Peyer's patch (tissue), 4 donors: ENCODE data around the gene SLC38A2. TPM values are rescaled to one million over a fixed set of nuclear protein-coding genes. Genes with fewer than 3 reads are reported as not detected.

Source experiments
- DNase-seq, 3 donors: peaks; one replicate each; pipeline ENCODE4 v3.0.0-alpha.2; 2017 to 2019
- H3K27ac ChIP-seq, 4 donors: fragments of 200-600 bp; sonication (generic); one replicate each; pipeline ENCODE4 v1.5.1; 2016 to 2019
- H3K27me3 ChIP-seq, 2 donors: fragments of 200-600 bp; sonication (generic); one replicate each; pipeline ENCODE4 v1.5.1; 2019
- H3K36me3 ChIP-seq, 3 donors: fragments of 200-600 bp; sonication (generic); one replicate each; pipeline ENCODE4 v1.5.1; 2016 to 2019
- H3K4me1 ChIP-seq, 4 donors: fragments of 200-600 bp; sonication (generic); one replicate each; pipeline ENCODE4 v1.5.1; 2016 to 2019
- H3K4me3 ChIP-seq, 4 donors: fragments of 200-600 bp; sonication (generic); 1 replicate in 3 of 4; 2 replicates in 1 of 4; pipeline ENCODE4 v1.5.1; 2016 to 2019; ENCODE audit warnings: mild to moderate bottlenecking in 1 of 4
- H3K9me3 ChIP-seq, 4 donors: fragments of 200-600 bp; sonication (generic); one replicate each; pipeline ENCODE4 v1.5.1; 2016 to 2019; ENCODE audit warnings: mild to moderate bottlenecking in 1 of 4
- CTCF ChIP-seq, 6 experiments: fragments of 450-650 bp in 4 of 6; fragments of 200-600 bp in 2 of 6; sonication (generic) in 1 of 6; IDR thresholded peaks; one replicate each; pipeline ENCODE4 v1.5.1; 2017 to 2019; ENCODE audit warnings: antibody characterized with exemption in 6 of 6, mild to moderate bottlenecking in 3 of 6, moderate library complexity in 1 of 6
- POLR2A ChIP-seq, 2 donors: fragments of 450-650 bp; IDR thresholded peaks; one replicate each; pipeline ENCODE4 v1.5.1; 2017; ENCODE audit warnings: antibody characterized with exemption in 2 of 2, mild to moderate bottlenecking in 2 of 2, moderate library complexity in 2 of 2
- total RNA-seq, 4 donors: library from RNA; depleted of rRNA; stranded (reverse); fragments of >200 nt; gene quantifications; one replicate each; pipeline ENCODE4 v1.1.0, GENCODE V29; 2016

Gene SLC38A2
- total RNA-seq, 4 donors from 2014 or later, result 93.1 to 173 (median 134) TPM

- H3K4me3 ChIP-seq, result peak overlapping the region; percentile 78 to 88 (median 82)
- peaks cover 0 to 36% (median 6%) of the 10 kb centered on the region in 4 donors for H3K4me1 ChIP-seq
- no peaks in the 10 kb centered on the region for H3K36me3 ChIP-seq
- peak overlapping the region; percentile 94 to 100 (median 99) for H3K27ac ChIP-seq
- no peaks in the 10 kb centered on the region for H3K9me3 ChIP-seq
- DNase-seq, result peak; percentile 84 to 95 (median 93)
- TF ChIP-seq CTCF (IDR thresholded peaks at IDR 0.05) (peak in 3 of 6 experiments; percentile 21 to 32 (median 28)), POLR2A (IDR thresholded peaks at IDR 0.05) (peak; percentile 78 to 90)
- H3K27me3 ChIP-seq, result no peaks in the 10 kb centered on the region
Observed at GRCh38 chr12:46383654-46384450, 11.3 kb upstream of the SLC38A2 start.

GRCh38 chr12:46382964-46383653 lies 10.5 kb upstream of the SLC38A2 start:
- Histone ChIP-seq H3K9me3 (no peaks in the 10 kb centered on the region), H3K36me3 (no peaks in the 10 kb centered on the region), H3K4me3 (peak overlapping the region; percentile 78 to 88 (median 82)), H3K27ac (peak overlapping the region; percentile 94 to 100 (median 99)), H3K4me1 (peaks cover 0 to 31% (median 4%) of the 10 kb centered on the region in 4 donors), H3K27me3 (no peaks in the 10 kb centered on the region)
- peak in 3 of 6 experiments; percentile 15 to 49 (median 20) for TF ChIP-seq CTCF (IDR thresholded peaks at IDR 0.05)
- TF ChIP-seq POLR2A (IDR thresholded peaks at IDR 0.05), result peak; percentile 68 to 85
- DNase-seq, result peak; percentile 94 to 99 (median 98)

DNA sequence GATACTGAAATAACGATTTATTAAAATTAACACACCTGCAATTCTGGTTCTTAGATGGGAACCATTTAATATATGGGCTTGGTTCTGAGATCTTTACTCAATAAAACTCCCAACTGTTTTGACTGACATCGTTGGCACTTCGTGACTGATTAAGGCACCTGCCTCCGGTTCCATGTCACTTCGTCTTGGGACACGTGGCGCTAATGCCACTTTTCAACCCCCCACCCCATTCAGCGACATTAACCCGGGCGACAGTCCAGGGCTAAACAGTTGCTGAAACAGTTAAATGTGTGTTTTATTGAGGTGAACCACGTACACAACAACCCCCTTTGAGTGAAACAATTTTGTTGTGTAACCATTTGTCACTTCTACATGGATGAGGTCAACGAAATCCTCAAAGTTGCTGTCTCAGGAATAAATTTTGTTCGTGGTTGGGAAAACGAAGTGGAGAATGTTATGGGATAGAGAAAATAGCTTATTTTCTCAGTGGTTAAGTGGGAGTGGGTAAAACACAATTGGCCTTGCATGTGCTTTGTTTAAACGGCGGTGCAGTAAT lies 9.9 kb upstream of the SLC38A2 start:
- TF ChIP-seq CTCF (IDR thresholded peaks at IDR 0.05) (no peak), POLR2A (IDR thresholded peaks at IDR 0.05) (no peak)
- peak overlapping the region; percentile 78 to 88 (median 82) for H3K4me3 ChIP-seq

GRCh38 chr12:46380881-46381280 lies 8.3 kb upstream of the SLC38A2 start:
- TF ChIP-seq CTCF (IDR thresholded peaks at IDR 0.05), result no peak
- no peak for TF ChIP-seq POLR2A (IDR thresholded peaks at IDR 0.05)
- no peaks in the 10 kb centered on the region for H3K36me3 ChIP-seq
- DNase-seq, result no peak
- peaks cover 0 to 14% (median 4%) of the 10 kb centered on the region in 4 donors for H3K4me1 ChIP-seq
- no peaks in the 10 kb centered on the region for H3K27me3 ChIP-seq
- no peak overlapping the region for H3K27ac ChIP-seq
- H3K9me3 ChIP-seq, result no peaks in the 10 kb centered on the region
- no peak overlapping the region for H3K4me3 ChIP-seq

More for the DNA sequence above, 9.9 kb upstream of the SLC38A2 start:
- Histone ChIP-seq H3K27me3 (no peaks in the 10 kb centered on the region), H3K27ac (peak overlapping the region; percentile 94 to 100 (median 99)), H3K36me3 (no peaks in the 10 kb centered on the region), H3K9me3 (no peaks in the 10 kb centered on the region), H3K4me1 (peaks cover 0 to 28% (median 4%) of the 10 kb centered on the region in 4 donors)
- DNase-seq, result no peak

GRCh38 chr12:46380022-46380796 lies 7.6 kb upstream of the SLC38A2 start:
- Histone ChIP-seq H3K27me3 (no peaks in the 10 kb centered on the region), H3K9me3 (no peaks in the 10 kb centered on the region), H3K4me1 (peaks cover 0 to 10% (median 4%) of the 10 kb centered on the region in 4 donors), H3K4me3 (no peak overlapping the region), H3K36me3 (no peaks in the 10 kb centered on the region), H3K27ac (no peak overlapping the region)
- TF ChIP-seq CTCF (IDR thresholded peaks at IDR 0.05), result no peak
- no peak for TF ChIP-seq POLR2A (IDR thresholded peaks at IDR 0.05)
- no peak for DNase-seq
